Mesendoderm (in vitro differentiated cells): ENCODE measurements around the gene TFIP11.

ENCODE experiments used
- DNase-seq: peaks from one replicate; pipeline ENCODE4 v3.0.0; 2013
- H2AK5ac ChIP-seq: 2 replicates; pipeline ENCODE4 v1.6.1; 2013; ENCODE audit warnings: low read length, inconsistent platforms
- H2BK120ac ChIP-seq: 2 replicates; pipeline ENCODE4 v1.6.1; 2013; ENCODE audit warnings: low read depth, mild to moderate bottlenecking, low read length, moderate library complexity, mixed read lengths
- H2BK15ac ChIP-seq: replicated peaks from 2 replicates; pipeline ENCODE4 v1.6.1; 2013; ENCODE audit warnings: low read depth, mild to moderate bottlenecking, moderate library complexity
- H2BK5ac ChIP-seq: 2 replicates; pipeline ENCODE4 v1.6.1; 2013; ENCODE audit warnings: low read length, inconsistent platforms
- H3K18ac ChIP-seq: 2 replicates; pipeline ENCODE4 v1.6.1; 2013; ENCODE audit warnings: mild to moderate bottlenecking, low read length, mixed read lengths
- H3K23ac ChIP-seq: one replicate; pipeline ENCODE4 v1.6.1; 2013; ENCODE audit warnings: low read length
- H3K27ac ChIP-seq: 2 replicates; pipeline ENCODE4 v1.5.1; 2013; ENCODE audit warnings: low read depth, mild to moderate bottlenecking, inconsistent platforms, low read length, moderate library complexity
- H3K27me3 ChIP-seq: 2 replicates; pipeline ENCODE4 v1.6.1; 2013; ENCODE audit warnings: low read length, control low read depth, mild to moderate bottlenecking, inconsistent platforms; ENCODE audit not compliant: insufficient read depth, poor library complexity
- H3K36me3 ChIP-seq: 2 replicates; pipeline ENCODE4 v1.6.1; 2013; ENCODE audit warnings: low read length, inconsistent platforms; ENCODE audit not compliant: control insufficient read depth, insufficient read depth
- H3K4ac ChIP-seq: one replicate; pipeline ENCODE4 v1.6.1; 2013; ENCODE audit warnings: low read depth, mild to moderate bottlenecking, low read length, moderate library complexity
- H3K4me1 ChIP-seq: 2 replicates; pipeline ENCODE4 v1.6.1; 2013; ENCODE audit warnings: low read depth, low read length, inconsistent platforms; ENCODE audit not compliant: control insufficient read depth
- H3K4me2 ChIP-seq: 2 replicates; pipeline ENCODE4 v1.6.1; 2013; ENCODE audit warnings: low read length
- H3K4me3 ChIP-seq: 2 replicates; pipeline ENCODE4 v1.5.1; 2013; ENCODE audit warnings: mild to moderate bottlenecking, low read length
- H3K56ac ChIP-seq: one replicate; pipeline ENCODE4 v1.6.1; 2013; ENCODE audit warnings: low read length
- H3K79me1 ChIP-seq: 2 replicates; pipeline ENCODE4 v1.6.1; 2013; ENCODE audit warnings: low read length, inconsistent platforms
- H3K79me2 ChIP-seq: 2 replicates; pipeline ENCODE4 v1.6.1; 2013; ENCODE audit warnings: mild to moderate bottlenecking, low read length; ENCODE audit not compliant: control insufficient read depth, insufficient read depth
- H3K9ac ChIP-seq: 2 replicates; pipeline ENCODE4 v1.6.1; 2013; ENCODE audit warnings: low read length, inconsistent platforms
- H4K5ac ChIP-seq: one replicate; pipeline ENCODE4 v1.6.1; 2013; ENCODE audit warnings: low read length
- H4K8ac ChIP-seq: one replicate; pipeline ENCODE4 v1.6.1; 2013; ENCODE audit warnings: low read depth, mild to moderate bottlenecking, control low read depth, low read length, moderate library complexity
- WGBS: extraction: QIAGEN DNeasy Blood & Tissue Kit; methylation state at CpG from one replicate; pipeline ENCODE4 v1.1.7; 2013; ENCODE audit warnings: low lambda C conversion rate, missing lambda C conversion rate; ENCODE audit not compliant: insufficient coverage; ENCODE audit errors: extremely low coverage; 5-methylcytosine and 5-hydroxymethylcytosine counted together

Gene TFIP11

DNA sequence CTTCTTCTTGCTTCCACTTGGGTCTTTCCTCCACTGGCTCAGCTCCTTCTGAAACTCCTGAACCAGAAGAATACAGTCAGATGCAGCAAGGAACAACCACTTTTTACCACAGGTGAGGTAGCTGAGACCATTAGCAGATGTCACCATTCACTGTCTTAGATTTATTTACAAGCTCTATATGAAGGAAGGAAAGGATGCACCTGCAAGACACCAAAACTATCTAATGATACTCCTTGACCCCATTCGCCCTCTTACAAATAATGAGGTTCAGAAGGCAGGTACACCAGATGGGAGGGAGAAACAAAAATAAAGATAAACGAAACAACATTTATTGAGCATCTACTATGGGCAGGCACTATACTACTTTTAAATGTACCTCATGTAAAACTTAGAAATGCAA lies 10.3 kb downstream of the TFIP11 start:
- H2AK5ac ChIP-seq: no peak overlapping the region
- H3K4me3 ChIP-seq: no peak overlapping the region
- no peak overlapping the region for H2BK15ac ChIP-seq
- no peak overlapping the region for H3K23ac ChIP-seq
- no peak overlapping the region for H3K27ac ChIP-seq
- H3K4me1 ChIP-seq: no peaks in the 10 kb centered on the region
- no peak overlapping the region for H2BK5ac ChIP-seq
- H3K56ac ChIP-seq: no peak overlapping the region
- no peaks in the 10 kb centered on the region for H3K79me2 ChIP-seq
- H3K79me1 ChIP-seq: no peaks in the 10 kb centered on the region
- DNase-seq: no peak
- H3K9ac ChIP-seq: no peak overlapping the region
- H2BK120ac ChIP-seq: no peak overlapping the region
- peaks cover 19% of the 10 kb centered on the region for H3K36me3 ChIP-seq
- H3K27me3 ChIP-seq: no peaks in the 10 kb centered on the region
- no peak overlapping the region for H4K5ac ChIP-seq
- H3K4me2 ChIP-seq: no peak overlapping the region
- no peak overlapping the region for H3K4ac ChIP-seq
- no peak overlapping the region for H4K8ac ChIP-seq
- no peak overlapping the region for H3K18ac ChIP-seq
- no CpG with 5 or more reads among the region's 2 CpGs for WGBS

DNA sequence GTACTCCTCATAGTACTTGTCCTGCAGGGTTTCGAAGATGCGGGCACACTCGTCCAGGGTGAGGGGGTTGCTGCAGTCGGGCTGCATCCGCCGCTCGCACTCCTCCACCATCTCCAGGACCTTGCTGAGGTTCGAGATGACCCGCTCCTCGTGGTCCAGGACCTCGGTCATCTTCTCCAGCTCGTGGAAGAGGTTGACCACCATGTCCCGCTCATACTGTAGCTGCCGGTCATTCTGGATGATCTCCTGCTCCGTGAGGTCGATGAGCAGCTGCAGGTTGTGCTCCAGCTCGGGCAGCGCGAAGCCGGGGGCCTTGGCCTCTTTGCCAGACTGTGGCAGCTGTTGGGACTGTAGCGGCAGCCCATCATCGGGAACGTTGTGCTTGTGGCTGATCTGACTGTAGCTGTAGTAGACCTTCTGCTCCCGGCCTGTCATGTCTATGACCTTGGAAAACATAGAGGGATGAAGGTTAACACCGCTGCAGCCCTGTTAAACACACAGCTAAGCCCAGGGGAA lies 13.0 kb downstream of the TFIP11 start:
- no peaks in the 10 kb centered on the region for H3K4me1 ChIP-seq
- no peak overlapping the region for H3K27ac ChIP-seq
- H3K79me2 ChIP-seq: no peaks in the 10 kb centered on the region
- no peak overlapping the region for H3K4ac ChIP-seq
- H3K4me2 ChIP-seq: no peak overlapping the region
- no peaks in the 10 kb centered on the region for H3K79me1 ChIP-seq
- no peak overlapping the region for H2AK5ac ChIP-seq
- H3K18ac ChIP-seq: no peak overlapping the region
- no peaks in the 10 kb centered on the region for H3K27me3 ChIP-seq
- H2BK120ac ChIP-seq: no peak overlapping the region
- H3K4me3 ChIP-seq: no peak overlapping the region
- peaks cover 33% of the 10 kb centered on the region for H3K36me3 ChIP-seq
- H3K9ac ChIP-seq: no peak overlapping the region
- no peak overlapping the region for H4K5ac ChIP-seq
- no peak overlapping the region for H4K8ac ChIP-seq
- no CpG with 5 or more reads among the region's 25 CpGs for WGBS
- H2BK5ac ChIP-seq: no peak overlapping the region
- no peak overlapping the region for H3K23ac ChIP-seq
- no peak overlapping the region for H3K56ac ChIP-seq
- no peak overlapping the region for H2BK15ac ChIP-seq
- no peak for DNase-seq

DNA sequence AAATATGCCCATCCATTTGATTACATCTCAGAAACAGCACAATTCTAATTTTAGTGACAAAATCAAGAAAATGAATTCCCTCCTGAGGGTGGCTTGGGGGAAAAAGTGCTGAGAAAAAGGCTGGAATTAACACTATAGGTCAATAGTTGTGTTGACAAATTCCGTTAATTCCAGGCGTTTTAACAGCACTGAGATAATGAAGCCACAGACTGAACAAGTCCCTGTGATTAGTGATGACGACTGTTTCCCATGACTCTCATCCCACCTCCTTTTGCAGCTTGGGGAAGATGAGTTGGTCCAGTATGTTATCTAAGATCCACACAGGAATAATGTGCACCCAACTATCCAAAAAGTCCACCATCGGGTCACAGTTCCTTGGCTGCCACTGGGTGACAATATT lies 15.8 kb downstream of the TFIP11 start:
- no peaks in the 10 kb centered on the region for H3K79me1 ChIP-seq
- H3K56ac ChIP-seq: no peak overlapping the region
- no peak overlapping the region for H3K18ac ChIP-seq
- H3K79me2 ChIP-seq: no peaks in the 10 kb centered on the region
- no peak overlapping the region for H4K5ac ChIP-seq
- no peak overlapping the region for H3K4me3 ChIP-seq
- peaks cover 43% of the 10 kb centered on the region for H3K36me3 ChIP-seq
- no peaks in the 10 kb centered on the region for H3K4me1 ChIP-seq
- no peak overlapping the region for H2AK5ac ChIP-seq
- no CpG with 5 or more reads among the region's 4 CpGs for WGBS
- no peak for DNase-seq
- no peak overlapping the region for H2BK15ac ChIP-seq
- H3K27me3 ChIP-seq: no peaks in the 10 kb centered on the region
- no peak overlapping the region for H3K23ac ChIP-seq
- H4K8ac ChIP-seq: no peak overlapping the region
- H3K4me2 ChIP-seq: no peak overlapping the region
- H2BK5ac ChIP-seq: no peak overlapping the region
- no peak overlapping the region for H3K27ac ChIP-seq
- H3K4ac ChIP-seq: no peak overlapping the region
- no peak overlapping the region for H2BK120ac ChIP-seq
- no peak overlapping the region for H3K9ac ChIP-seq

DNA sequence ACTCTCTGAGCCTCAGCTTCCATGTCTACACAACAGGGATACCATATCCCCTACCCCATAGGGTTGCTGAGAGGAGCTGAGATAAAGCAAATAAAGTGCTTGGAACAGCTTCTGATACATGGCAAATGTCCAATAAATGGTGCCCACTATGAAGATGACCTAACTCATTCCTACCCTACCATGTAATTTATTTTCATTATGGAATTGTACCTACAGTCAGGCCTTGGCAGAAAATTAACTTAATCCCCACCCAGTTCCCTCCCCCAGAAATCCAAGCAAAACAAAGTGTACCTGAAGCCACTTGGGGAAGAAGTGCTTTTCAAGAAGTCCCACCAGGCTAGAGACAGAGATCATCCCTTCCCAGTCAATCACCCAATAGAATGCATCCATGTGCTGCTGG lies 17.8 kb downstream of the TFIP11 start:
- Histone ChIP-seq H4K5ac (no peak overlapping the region), H2BK5ac (no peak overlapping the region), H3K27me3 (no peaks in the 10 kb centered on the region), H2BK15ac (no peak overlapping the region), H3K4ac (no peak overlapping the region), H3K9ac (no peak overlapping the region), H4K8ac (no peak overlapping the region), H2AK5ac (no peak overlapping the region), H3K79me2 (no peaks in the 10 kb centered on the region), H3K36me3 (peaks cover 49% of the 10 kb centered on the region), H3K27ac (no peak overlapping the region), H3K56ac (no peak overlapping the region), H3K4me2 (no peak overlapping the region), H3K79me1 (no peaks in the 10 kb centered on the region), H3K4me1 (no peaks in the 10 kb centered on the region), H3K18ac (no peak overlapping the region), H3K23ac (no peak overlapping the region), H2BK120ac (no peak overlapping the region), H3K4me3 (no peak overlapping the region)
- no peak for DNase-seq

DNA sequence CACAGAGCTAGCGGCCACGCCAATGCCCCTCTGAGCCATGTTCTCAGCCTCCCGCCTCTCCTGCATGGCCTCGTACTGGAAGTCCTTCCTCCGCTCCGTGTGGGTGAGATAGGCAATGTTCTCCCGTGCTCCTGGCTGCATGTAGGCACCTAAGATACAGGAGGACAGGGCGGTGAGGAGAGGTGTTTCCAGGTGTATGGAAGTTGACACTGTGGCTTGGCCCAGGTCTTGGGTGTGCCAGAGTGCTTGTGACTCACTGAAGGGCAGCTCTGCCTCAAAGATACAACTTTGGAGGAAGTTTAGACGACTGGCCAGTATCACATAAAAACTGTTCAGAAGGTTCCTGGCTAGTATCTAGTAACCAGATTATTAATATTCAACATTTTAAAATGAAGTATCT lies 20.1 kb downstream of the TFIP11 start:
- Histone ChIP-seq H3K79me2 (no peaks in the 10 kb centered on the region), H3K23ac (no peak overlapping the region), H3K36me3 (peaks cover 49% of the 10 kb centered on the region), H2BK120ac (no peak overlapping the region), H3K9ac (no peak overlapping the region), H3K4me2 (no peak overlapping the region), H3K79me1 (no peaks in the 10 kb centered on the region), H4K5ac (no peak overlapping the region), H3K4ac (no peak overlapping the region), H2AK5ac (no peak overlapping the region), H3K4me1 (no peaks in the 10 kb centered on the region), H3K27me3 (no peaks in the 10 kb centered on the region), H4K8ac (no peak overlapping the region), H2BK15ac (no peak overlapping the region), H2BK5ac (no peak overlapping the region), H3K4me3 (no peak overlapping the region), H3K56ac (no peak overlapping the region), H3K18ac (no peak overlapping the region), H3K27ac (no peak overlapping the region)
- no CpG with 5 or more reads among the region's 9 CpGs for WGBS
- DNase-seq: no peak

DNA sequence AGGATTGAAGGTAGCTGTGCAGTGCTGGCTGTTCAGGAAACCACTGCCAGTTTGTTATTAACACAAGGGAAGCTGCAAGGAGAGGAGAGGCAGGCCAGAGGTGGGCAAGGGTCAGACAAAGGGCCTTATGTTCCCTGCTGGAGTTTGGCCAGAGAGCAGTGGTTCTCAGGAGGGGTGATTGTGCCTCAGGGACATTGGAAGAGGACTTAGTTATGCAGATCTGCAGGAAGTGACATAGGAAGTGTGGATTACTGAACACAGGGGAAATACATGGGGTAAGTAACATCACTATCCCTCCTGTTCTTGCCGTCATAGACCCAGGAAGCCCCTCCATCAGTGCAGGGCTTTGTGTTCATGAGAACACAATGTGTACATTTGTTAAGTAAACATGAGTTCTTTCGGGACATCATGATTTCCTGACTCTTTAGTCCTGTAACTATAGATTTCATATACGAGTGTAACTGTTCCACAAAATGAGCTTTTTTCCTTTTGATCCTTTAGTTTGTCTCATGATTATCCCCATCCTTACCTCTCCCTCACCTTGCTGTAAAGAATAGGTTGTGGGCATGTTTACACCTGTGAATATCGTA lies 22.7 kb downstream of the TFIP11 start:
- H3K18ac ChIP-seq: no peak overlapping the region
- H3K36me3 ChIP-seq: peaks cover 34% of the 10 kb centered on the region
- H2BK5ac ChIP-seq: no peak overlapping the region
- no peak overlapping the region for H3K4ac ChIP-seq
- no peak for DNase-seq
- H3K4me1 ChIP-seq: peaks cover under 1% of the 10 kb centered on the region
- H3K56ac ChIP-seq: no peak overlapping the region
- no peak overlapping the region for H3K27ac ChIP-seq
- H4K5ac ChIP-seq: no peak overlapping the region
- peaks cover 9% of the 10 kb centered on the region for H3K79me2 ChIP-seq
- no peak overlapping the region for H3K4me3 ChIP-seq
- H2AK5ac ChIP-seq: no peak overlapping the region
- no peak overlapping the region for H2BK120ac ChIP-seq
- H2BK15ac ChIP-seq: no peak overlapping the region
- no peak overlapping the region for H3K23ac ChIP-seq
- no peaks in the 10 kb centered on the region for H3K27me3 ChIP-seq
- no peak overlapping the region for H4K8ac ChIP-seq
- no peak overlapping the region for H3K4me2 ChIP-seq
- H3K79me1 ChIP-seq: peaks cover 7% of the 10 kb centered on the region
- no peak overlapping the region for H3K9ac ChIP-seq
- no CpG with 5 or more reads among the region's 4 CpGs for WGBS
